DOHH2 (cell line): ENCODE data around the gene STIP1.
A peak's percentile ranks its signal among the peaks of the same experiment; 100 is the strongest.

ENCODE experiments used
- H3F3A ChIP-seq: fragments of 200-600 bp; sonication (generic), shearing (Covaris generic); 2 replicates; pipeline ENCODE4 v1.6.0; 2016; ENCODE audit warnings: antibody characterized with exemption, mild to moderate bottlenecking; ENCODE audit not compliant: control insufficient read depth, insufficient read depth
- H3K27ac ChIP-seq: fragments of 200-600 bp; sonication (generic); 2 replicates; pipeline ENCODE4 v1.5.1; 2014; ENCODE audit warnings: low read depth, mild to moderate bottlenecking, low read length, moderate library complexity
- H3K27me3 ChIP-seq: fragments of 200-600 bp; sonication (generic); 2 replicates; pipeline ENCODE4 v1.6.1; 2014; ENCODE audit warnings: mild to moderate bottlenecking, low read length, mixed read lengths; ENCODE audit not compliant: control insufficient read depth
- H3K36me3 ChIP-seq: fragments of 200-600 bp; sonication (generic); 2 replicates; pipeline ENCODE4 v1.6.1; 2014; ENCODE audit warnings: mild to moderate bottlenecking, low read length, moderate library complexity, mixed read lengths; ENCODE audit not compliant: control insufficient read depth
- H3K4me1 ChIP-seq: fragments of 200-600 bp; sonication (generic); 2 replicates; pipeline ENCODE4 v1.6.1; 2014; ENCODE audit warnings: mild to moderate bottlenecking, low read length, mixed read lengths; ENCODE audit not compliant: control insufficient read depth
- H3K4me2 ChIP-seq: fragments of 200-600 bp; sonication (generic); 2 replicates; pipeline ENCODE4 v1.6.0; 2014; ENCODE audit warnings: mild to moderate bottlenecking, low read length, moderate library complexity
- H3K4me3 ChIP-seq: fragments of 200-600 bp; sonication (generic); 2 replicates; pipeline ENCODE4 v1.5.1; 2014; ENCODE audit warnings: mild to moderate bottlenecking, low read length, mixed read lengths
- H3K79me2 ChIP-seq: fragments of 200-600 bp; sonication (generic); 2 replicates; pipeline ENCODE4 v1.6.1; 2014; ENCODE audit warnings: mild to moderate bottlenecking, low read length, mixed read lengths; ENCODE audit not compliant: control insufficient read depth
- H3K9me2 ChIP-seq: fragments of 200-600 bp; sonication (generic); replicated peaks from 2 replicates; pipeline ENCODE4 v1.6.1; 2014; ENCODE audit warnings: mild to moderate bottlenecking, low read length, mixed read lengths; ENCODE audit not compliant: control insufficient read depth
- H3K9me3 ChIP-seq: fragments of 200-600 bp; sonication (generic); 2 replicates; pipeline ENCODE4 v1.6.1; 2014; ENCODE audit warnings: antibody characterized with exemption, low read length, mixed read lengths; ENCODE audit not compliant: control insufficient read depth, insufficient read depth
- H4K20me1 ChIP-seq: fragments of 200-600 bp; sonication (generic); 2 replicates; pipeline ENCODE4 v1.6.0; 2014; ENCODE audit warnings: low read depth, mild to moderate bottlenecking, antibody characterized with exemption, low read length, moderate library complexity; ENCODE audit not compliant: control insufficient read depth, insufficient read depth
- EZH2phosphoT487 ChIP-seq: fragments of 200-600 bp; sonication (generic); IDR thresholded peaks from 2 replicates; pipeline ENCODE4 v1.6.1; 2017; ENCODE audit warnings: borderline replicate concordance, mild to moderate bottlenecking, antibody characterized with exemption, low read length, moderate library complexity, mixed read lengths
- TF ChIP-seq, protein P1 (sequence below): fragments of 200-600 bp; sonication (generic); IDR thresholded peaks from one replicate; pipeline ENCODE4 v1.5.1; 2014; ENCODE audit warnings: antibody characterized with exemption, mild to moderate bottlenecking, low read depth, low read length; ENCODE audit not compliant: poor library complexity, severe bottlenecking

Gene STIP1

GRCh38 chr11:64148917-64149617 lies 36.9 kb upstream of the STIP1 start:
- TF ChIP-seq EZH2phosphoT487: no peak
- TF ChIP-seq, protein P1, sequence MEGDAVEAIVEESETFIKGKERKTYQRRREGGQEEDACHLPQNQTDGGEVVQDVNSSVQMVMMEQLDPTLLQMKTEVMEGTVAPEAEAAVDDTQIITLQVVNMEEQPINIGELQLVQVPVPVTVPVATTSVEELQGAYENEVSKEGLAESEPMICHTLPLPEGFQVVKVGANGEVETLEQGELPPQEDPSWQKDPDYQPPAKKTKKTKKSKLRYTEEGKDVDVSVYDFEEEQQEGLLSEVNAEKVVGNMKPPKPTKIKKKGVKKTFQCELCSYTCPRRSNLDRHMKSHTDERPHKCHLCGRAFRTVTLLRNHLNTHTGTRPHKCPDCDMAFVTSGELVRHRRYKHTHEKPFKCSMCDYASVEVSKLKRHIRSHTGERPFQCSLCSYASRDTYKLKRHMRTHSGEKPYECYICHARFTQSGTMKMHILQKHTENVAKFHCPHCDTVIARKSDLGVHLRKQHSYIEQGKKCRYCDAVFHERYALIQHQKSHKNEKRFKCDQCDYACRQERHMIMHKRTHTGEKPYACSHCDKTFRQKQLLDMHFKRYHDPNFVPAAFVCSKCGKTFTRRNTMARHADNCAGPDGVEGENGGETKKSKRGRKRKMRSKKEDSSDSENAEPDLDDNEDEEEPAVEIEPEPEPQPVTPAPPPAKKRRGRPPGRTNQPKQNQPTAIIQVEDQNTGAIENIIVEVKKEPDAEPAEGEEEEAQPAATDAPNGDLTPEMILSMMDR: peak; percentile 43
- Histone ChIP-seq H3K9me2 (no peaks in the 10 kb centered on the region), H3K36me3 (no peaks in the 10 kb centered on the region), H3K4me3 (no peak overlapping the region), H3K9me3 (no peaks in the 10 kb centered on the region), H3K27ac (no peak overlapping the region), H3K4me2 (no peak overlapping the region), H3K4me1 (no peaks in the 10 kb centered on the region), H3K27me3 (no peaks in the 10 kb centered on the region), H3K79me2 (no peaks in the 10 kb centered on the region), H4K20me1 (no peaks in the 10 kb centered on the region), H3F3A (no peaks in the 10 kb centered on the region)

- Histone ChIP-seq H3K27ac (no peak overlapping the region), H3K9me3 (no peaks in the 10 kb centered on the region), H3K4me3 (no peak overlapping the region), H3K4me2 (no peak overlapping the region), H3K9me2 (no peaks in the 10 kb centered on the region), H3K4me1 (no peaks in the 10 kb centered on the region), H3K79me2 (no peaks in the 10 kb centered on the region), H3K36me3 (no peaks in the 10 kb centered on the region), H3F3A (no peaks in the 10 kb centered on the region), H4K20me1 (no peaks in the 10 kb centered on the region), H3K27me3 (no peaks in the 10 kb centered on the region)
- TF ChIP-seq, protein P1: no peak
- no peak for TF ChIP-seq EZH2phosphoT487
Measured at GRCh38 chr11:64150051-64150450, 35.9 kb upstream of the STIP1 start.

- no peak overlapping the region for H3K27ac ChIP-seq
- H3K9me3 ChIP-seq: no peaks in the 10 kb centered on the region
- H3K4me3 ChIP-seq: no peak overlapping the region
- no peak overlapping the region for H3K4me2 ChIP-seq
- no peaks in the 10 kb centered on the region for H3K27me3 ChIP-seq
- TF ChIP-seq EZH2phosphoT487: no peak
- TF ChIP-seq, protein P1: no peak
- no peaks in the 10 kb centered on the region for H3K9me2 ChIP-seq
- H3K36me3 ChIP-seq: no peaks in the 10 kb centered on the region
- no peaks in the 10 kb centered on the region for H3F3A ChIP-seq
- no peaks in the 10 kb centered on the region for H4K20me1 ChIP-seq
- no peaks in the 10 kb centered on the region for H3K79me2 ChIP-seq
- no peaks in the 10 kb centered on the region for H3K4me1 ChIP-seq
Measured at GRCh38 chr11:64150481-64151239, 35.3 kb upstream of the STIP1 start.
